GM18870 (cell line): ENCODE measurements around the gene NGDN.
"Not testable (repeated sequence)": the region's sequence is repeated elsewhere in the genome, so short reads cannot be mapped to it uniquely, and the experiment has no call there.

ENCODE experiments used
- ATAC-seq: cut with Tn5 transposase; IDR thresholded peaks from one replicate; pipeline ENCODE4 v1.9.1; 2021; ENCODE audit warnings: moderate library complexity; ENCODE audit not compliant: unreplicated experiment

The NGDN gene

GRCh38 chr14:23438101-23438971 lies 31.2 kb upstream of the NGDN start:
- no peak for ATAC-seq

- ATAC-seq = no peak
Observed at GRCh38 chr14:23439107-23439835, 30.2 kb upstream of the NGDN start.

GRCh38 chr14:23441076-23441475 lies 28.4 kb upstream of the NGDN start:
- no peak for ATAC-seq

GRCh38 chr14:23442721-23443356 lies 26.7 kb upstream of the NGDN start:
- no peak for ATAC-seq

GRCh38 chr14:23443411-23443812 lies 26.1 kb upstream of the NGDN start:
- no peak for ATAC-seq

- ATAC-seq = no peak
Observed at GRCh38 chr14:23443881-23444280, 25.6 kb upstream of the NGDN start.

- ATAC-seq = no peak
Observed at GRCh38 chr14:23444314-23444713, 25.2 kb upstream of the NGDN start.

GRCh38 chr14:23445773-23446172 lies 23.7 kb upstream of the NGDN start:
- ATAC-seq = no peak

GRCh38 chr14:23446291-23446851 lies 23.1 kb upstream of the NGDN start:
- no peak for ATAC-seq

GRCh38 chr14:23447361-23448350 lies 21.8 kb upstream of the NGDN start:
- ATAC-seq = no peak

GRCh38 chr14:23449314-23449713 lies 20.2 kb upstream of the NGDN start:
- no peak for ATAC-seq

GRCh38 chr14:23450379-23450778 lies 19.1 kb upstream of the NGDN start:
- no peak for ATAC-seq

- ATAC-seq = no peak
Observed at GRCh38 chr14:23452237-23452636, 17.3 kb upstream of the NGDN start.

- ATAC-seq = no peak
Observed at GRCh38 chr14:23454445-23454856, 15.1 kb upstream of the NGDN start.

GRCh38 chr14:23456883-23457586 lies 12.5 kb upstream of the NGDN start:
- ATAC-seq = not testable (repeated sequence)

GRCh38 chr14:23457587-23458445 lies 11.7 kb upstream of the NGDN start:
- no peak for ATAC-seq

GRCh38 chr14:23460960-23461359 lies 8.5 kb upstream of the NGDN start:
- no peak for ATAC-seq

- no peak for ATAC-seq
Observed at GRCh38 chr14:23464700-23465099, 4.8 kb upstream of the NGDN start.

- ATAC-seq = no peak
Observed at GRCh38 chr14:23465261-23465660, 4.2 kb upstream of the NGDN start.
